Measurements from ENCODE around the gene SMIM44.

SMIM44 gene

DNA sequence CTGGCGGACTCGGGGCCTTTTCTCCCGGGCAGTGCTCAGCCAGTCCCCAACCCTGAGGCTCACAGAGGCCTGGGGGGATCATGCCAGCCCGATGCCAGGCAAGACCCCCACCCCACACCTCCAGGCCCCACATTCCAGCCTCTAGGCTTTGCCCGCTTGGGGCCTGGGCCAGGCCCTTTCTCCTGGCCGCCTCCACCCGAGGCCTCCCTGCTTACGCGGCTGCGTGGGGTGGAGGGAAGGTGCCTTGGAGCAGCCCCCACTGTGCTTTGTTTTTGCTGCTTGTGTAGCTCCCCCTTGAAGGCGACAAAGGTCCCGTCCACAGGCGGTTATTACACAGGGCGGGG is 41.3 kb downstream of the SMIM44 start:
- no peak for DNase-seq (ENCODE audit: low read depth in 2 of 2, low spot score in 1 of 2)

DNA sequence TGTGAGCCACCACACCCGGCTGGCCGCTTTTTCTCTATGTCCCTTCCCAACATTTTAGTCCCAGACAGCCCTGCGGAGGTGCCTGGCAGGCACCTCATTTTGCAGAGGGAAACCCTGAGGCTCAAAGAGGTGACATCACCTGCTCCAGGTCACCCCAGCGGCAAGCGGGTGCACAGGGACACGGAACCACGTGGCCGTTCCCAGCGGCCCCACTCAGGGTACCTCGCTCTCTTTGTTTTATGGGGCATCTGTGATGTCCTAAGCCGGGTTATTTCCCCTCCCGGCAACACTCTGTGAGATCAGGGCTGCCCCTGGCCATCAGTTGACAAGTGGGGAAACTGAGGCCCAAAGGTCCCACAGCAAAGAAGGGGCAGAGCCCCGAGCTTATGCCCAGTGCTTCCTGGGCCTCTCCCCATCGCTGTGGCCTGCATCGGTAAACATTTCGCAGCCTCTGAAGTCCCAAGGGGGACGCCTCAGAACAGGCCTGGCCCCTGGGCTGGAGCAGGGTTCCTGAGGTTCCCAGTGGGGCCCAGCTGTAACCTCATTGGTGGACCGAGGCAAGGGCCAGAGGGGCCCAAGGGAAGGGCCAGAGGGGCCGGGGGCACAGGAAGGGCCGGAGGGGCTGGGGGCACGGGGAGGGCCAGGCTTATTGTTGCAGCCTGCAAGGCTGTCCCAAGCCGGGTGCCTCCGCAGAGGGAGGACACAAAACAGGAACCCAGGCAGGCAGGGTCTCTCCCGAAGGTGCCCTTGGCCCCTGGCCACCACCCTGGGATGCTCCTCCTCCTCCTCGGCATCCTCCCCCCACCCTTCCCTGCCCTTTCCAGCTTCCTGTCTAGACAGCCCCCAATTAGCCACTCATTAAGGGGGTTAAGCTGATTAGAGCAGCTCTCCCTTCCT is 41.9 kb downstream of the SMIM44 start:
- DNase-seq (ENCODE audit: low read depth in 2 of 2, low spot score in 1 of 2) = no peak

- peak; percentile 15 to 19 for DNase-seq (ENCODE audit: low read depth in 2 of 2, low spot score in 1 of 2)
Observed at GRCh38 chr19:3440082-3440481, 43.2 kb downstream of the SMIM44 start.

- peak; percentile 92 for DNase-seq (ENCODE audit: low read depth in 2 of 2, low spot score in 1 of 2)
Observed at GRCh38 chr19:3434630-3435553, 48.3 kb downstream of the SMIM44 start.

- no peak for DNase-seq (ENCODE audit: low read depth in 2 of 2, low spot score in 1 of 2)
Observed at GRCh38 chr19:3433805-3434540, 49.3 kb downstream of the SMIM44 start.

DNA sequence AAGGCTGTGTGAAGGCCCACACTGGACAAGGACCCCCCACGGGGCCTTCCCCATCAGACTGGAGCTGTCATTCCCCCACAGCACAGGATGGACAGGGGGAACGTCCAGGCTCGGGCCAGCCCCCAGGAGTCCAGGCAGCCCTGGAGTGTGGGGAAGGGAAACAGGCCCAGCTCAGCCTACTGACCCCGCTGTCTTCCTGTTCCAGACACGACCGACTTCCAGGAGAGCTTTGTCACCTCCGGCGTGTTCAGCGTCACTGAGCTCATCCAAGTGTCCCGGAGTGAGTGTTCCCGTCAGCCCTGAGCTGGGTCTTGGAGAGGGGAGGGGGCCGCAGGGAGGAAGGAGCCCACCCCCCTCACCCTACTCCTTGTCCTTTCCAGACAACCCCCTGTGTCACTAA is 49.9 kb downstream of the SMIM44 start:
- no peak for DNase-seq (ENCODE audit: low read depth in 2 of 2, low spot score in 1 of 2)
